Measurements from ENCODE around the gene HPSE2.
"Not testable (repeated sequence)": the region's sequence is repeated elsewhere in the genome, so short reads cannot be mapped to it uniquely, and the experiment has no call there.

HPSE2 gene

GRCh38 chr10:99143651-99144050 lies 92.0 kb downstream of the HPSE2 start:
- DNase-seq = no peak

DNA sequence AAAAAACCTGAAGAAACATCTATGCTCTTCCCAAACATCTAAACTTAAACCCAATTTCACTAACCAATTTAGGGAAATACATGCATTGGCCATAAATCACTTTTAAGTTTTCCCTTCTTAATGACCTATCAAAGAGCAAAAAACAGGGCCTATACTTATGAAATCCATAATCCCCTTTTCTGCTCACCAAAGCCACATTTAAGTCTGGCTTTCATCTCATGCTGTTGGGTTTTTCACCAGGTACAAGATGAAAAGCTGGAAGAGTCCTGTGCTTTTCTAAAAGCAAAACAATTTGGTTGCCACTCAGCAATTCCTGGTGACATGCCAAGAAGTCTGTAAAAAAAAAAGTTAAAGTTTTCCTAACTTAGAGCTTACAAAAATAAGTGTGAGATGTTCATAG lies 92.6 kb downstream of the HPSE2 start:
- DNase-seq = no peak

DNA sequence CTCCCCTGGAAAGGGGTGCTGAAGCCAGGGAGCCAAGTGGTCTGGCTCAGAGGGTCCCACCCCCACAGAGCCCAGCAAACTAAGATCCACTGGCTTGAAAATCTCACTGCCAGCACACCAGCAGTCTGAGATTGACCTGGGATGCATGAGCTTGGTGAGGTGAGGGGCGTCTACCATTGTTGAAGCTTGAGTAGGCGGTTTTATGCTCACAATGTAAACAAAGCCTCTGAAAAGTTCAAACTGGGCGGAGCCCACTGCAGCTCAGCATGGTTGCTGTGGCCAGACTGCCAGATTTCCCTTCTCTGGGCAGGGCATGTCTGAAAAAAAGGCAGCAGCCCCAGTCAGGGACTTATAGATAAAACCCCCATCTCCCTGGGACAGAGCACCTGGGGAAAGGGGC lies 102.8 kb downstream of the HPSE2 start:
- not testable (repeated sequence) for DNase-seq

DNA sequence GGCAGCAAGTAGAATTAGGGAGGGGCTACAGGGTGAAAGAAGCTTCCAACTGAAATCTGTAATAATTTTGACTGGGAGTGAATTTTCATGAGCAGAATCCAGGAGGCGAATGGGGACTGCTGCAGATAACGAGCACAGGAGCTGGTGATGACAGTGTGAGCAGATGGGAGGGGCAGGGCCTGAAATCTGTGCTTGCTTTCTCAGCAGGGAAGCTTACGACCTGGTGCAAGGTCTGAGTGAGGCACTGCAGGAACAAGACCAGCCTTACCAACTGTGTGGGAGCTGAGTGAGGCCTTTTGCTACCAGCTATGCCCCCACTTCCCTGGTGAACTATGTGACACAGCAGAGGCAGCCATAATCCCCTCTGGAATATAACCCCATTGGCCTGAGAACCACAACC lies 109.8 kb downstream of the HPSE2 start:
- DNase-seq = no peak

DNA sequence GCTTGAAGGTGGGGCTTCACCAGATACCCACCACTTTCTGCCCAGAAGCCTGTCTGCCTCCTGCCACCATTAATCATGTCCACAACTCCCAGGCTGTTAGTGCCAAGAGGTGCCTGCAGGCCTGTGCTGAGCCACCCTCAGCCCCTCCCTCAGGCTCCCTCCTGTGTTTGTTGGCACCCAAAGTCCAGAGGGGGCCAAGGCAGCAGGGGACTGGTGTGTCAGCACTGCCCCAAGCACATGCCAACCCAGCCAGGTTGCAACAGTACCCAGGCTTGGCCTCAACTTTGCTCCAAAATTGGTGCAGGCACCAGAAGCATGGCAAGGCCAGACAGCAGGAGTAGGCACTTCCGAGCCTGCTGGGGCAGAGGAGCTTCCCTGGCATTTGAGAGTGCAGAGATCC lies 111.3 kb downstream of the HPSE2 start:
- no peak for DNase-seq

DNA sequence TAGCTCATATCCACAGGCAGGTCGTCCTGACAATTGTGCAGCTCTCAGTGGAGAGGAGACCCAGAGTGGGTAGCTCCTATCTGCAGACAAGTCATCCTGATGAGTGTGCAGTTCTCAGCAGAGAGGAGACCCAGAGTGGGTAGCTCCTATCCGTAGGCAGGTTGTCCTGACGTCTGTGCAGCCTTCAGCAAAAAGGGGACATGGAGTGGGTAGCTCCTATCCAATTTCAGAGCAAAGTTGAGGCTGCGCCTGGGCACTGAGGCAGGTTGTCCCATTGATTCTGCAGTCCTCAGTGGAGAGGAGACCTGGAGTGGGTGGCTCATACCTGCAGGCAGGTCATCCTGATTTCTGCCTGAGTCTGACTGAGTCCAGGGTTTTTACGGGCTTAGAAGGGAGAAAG lies 111.8 kb downstream of the HPSE2 start:
- no peak for DNase-seq

DNA sequence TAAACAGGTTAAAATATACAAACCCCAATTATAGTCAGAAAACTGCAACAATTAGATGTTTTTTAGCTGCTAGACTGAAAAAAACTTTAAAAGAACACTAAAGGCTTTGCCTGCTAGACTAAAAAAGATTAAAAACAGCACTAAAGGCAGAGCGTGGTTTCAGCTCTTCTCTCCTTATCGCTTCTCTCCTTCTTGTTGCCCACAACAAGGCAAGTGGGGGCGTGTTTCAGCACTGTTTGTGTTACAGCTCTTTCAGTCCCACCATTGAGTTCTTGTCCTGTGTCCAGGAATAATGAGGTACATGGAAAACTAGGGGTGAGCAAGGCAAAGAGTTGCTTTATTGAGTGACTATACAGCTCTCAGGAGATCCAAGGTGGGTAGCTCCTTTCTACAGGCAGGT lies 112.3 kb downstream of the HPSE2 start:
- no peak for DNase-seq

- no peak for DNase-seq
Measured at GRCh38 chr10:99119258-99119748, 116.3 kb downstream of the HPSE2 start.

- DNase-seq = no peak
Measured at GRCh38 chr10:99115703-99116102, 119.9 kb downstream of the HPSE2 start.

DNA sequence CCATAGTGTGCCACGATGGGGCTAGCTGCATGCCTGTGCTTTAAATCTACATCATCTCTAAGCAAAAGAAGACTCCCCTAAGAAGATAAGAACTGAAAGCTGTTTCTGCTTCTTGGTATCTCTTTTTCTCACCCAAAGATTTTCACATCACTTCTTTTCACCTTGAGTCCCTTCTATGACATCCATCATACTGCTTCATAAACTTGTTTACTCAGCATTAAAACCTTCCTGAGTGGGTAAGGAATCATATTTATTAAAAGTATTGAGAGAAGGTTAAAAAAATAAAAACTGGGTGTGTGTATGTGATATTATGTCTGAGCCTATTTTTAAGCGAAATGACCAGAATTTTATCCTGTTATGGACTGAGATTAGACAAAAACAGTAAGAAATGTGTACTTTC lies 150.3 kb downstream of the HPSE2 start:
- DNase-seq = no peak

GRCh38 chr10:99084161-99084560 lies 151.5 kb downstream of the HPSE2 start:
- DNase-seq = no peak

GRCh38 chr10:99080275-99080945 lies 155.2 kb downstream of the HPSE2 start:
- DNase-seq = no peak

GRCh38 chr10:99062591-99062990 lies 173.1 kb downstream of the HPSE2 start:
- DNase-seq = no peak

DNA sequence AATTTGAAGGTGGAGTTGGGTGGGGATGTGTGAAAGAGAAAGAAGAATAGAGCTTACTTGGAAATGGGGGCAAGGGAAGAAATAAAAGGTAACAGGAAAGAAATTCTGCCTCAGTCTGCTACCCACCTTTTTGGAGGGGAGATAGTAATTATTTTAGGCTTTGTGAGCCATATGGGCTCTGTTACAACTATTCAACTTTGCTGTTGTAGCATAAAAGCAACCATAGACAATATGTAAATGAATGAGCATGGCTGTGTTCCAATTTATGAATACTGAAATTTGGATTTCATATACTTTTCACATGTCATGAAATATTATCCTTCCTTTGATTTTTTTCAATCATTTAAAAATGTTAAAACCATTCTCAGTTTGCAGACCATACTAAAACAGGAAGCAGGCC lies 176.9 kb downstream of the HPSE2 start:
- DNase-seq = no peak

DNA sequence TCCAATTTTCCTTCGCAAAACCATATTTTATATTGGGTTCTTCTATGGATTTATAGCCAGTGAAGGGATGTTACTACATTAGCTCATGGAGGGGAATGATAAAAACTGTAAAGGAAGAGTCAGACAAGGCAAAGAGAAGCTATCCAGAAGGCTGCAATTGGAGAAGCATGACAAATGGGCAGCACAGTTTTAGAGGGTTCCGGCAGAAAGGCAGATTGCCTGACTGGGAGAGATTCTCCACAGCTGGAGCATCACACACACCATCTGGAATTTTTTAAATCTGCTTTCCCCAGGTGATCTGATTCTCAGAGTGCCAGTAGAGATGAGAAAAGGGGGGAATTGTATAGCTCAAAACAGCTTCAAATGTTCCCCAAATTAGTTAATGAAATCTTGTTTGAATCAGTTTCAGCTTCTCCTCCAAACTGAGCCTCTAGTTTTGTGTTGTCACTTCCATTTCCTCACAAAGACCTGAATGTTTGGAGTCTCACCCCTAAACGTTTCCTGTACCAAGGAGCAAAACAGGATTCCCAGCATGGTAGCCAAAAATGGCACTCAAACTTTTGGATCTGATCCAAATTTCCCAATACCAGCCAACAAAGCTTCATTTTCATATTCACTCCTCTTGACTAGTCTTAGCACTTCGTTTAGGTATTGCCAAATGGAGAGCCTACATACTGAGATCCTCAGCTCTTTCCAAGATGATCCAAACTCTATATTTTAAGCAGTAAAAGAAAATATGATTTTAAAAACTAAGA lies 177.5 kb downstream of the HPSE2 start:
- no peak for DNase-seq

DNA sequence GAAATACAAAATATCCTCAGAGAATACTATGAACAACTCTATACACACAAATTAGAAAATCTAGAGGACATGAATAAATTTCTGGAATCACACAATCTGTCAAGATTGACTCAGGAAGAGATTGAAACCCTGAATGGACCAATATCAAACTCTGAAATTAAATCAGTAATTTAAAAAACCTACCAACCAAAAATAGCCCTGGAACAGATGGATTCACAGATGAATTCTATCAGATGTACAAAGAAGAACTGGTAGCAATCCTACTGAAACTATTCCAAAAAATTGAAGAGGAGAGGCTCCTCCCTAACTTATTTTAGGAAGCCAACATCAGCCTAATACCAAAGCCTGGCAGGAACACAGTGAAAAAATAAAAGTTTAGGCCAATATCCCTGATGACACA lies 190.0 kb downstream of the HPSE2 start:
- DNase-seq = no peak

DNA sequence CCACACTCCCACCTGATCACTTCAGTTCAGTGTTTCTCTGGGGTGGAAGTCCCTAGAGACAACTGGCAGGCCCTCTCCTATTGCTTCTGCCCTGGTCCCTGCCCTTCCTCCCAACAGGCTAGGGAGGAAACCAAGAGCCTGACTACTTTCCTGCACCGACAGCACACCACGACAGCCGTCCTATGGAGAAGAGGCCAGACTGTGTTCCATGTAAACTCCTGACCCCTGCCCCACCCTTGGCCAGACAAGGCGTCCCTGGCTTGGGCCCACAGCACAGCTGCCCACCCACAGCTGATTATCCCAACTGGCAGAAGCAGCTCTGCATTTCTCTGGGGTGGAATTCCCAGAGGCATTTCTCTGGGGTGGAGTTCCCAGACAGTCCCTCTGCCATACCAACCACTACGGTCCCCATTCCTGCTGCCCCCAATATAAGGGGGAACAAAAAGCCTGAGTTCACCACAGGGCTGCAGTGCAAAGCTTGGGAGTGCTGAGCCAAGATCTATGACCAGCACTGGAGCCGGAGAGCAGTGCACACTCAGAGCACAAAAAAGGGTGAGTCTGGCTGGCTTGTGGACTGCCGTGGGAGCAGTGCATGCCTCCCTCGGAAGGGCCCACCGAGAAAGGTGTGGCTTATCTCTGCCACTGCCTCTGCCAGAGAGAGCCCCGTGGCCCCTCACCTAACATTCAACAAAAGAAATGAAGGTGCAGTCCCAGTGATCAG lies 193.4 kb downstream of the HPSE2 start:
- DNase-seq = no peak

DNA sequence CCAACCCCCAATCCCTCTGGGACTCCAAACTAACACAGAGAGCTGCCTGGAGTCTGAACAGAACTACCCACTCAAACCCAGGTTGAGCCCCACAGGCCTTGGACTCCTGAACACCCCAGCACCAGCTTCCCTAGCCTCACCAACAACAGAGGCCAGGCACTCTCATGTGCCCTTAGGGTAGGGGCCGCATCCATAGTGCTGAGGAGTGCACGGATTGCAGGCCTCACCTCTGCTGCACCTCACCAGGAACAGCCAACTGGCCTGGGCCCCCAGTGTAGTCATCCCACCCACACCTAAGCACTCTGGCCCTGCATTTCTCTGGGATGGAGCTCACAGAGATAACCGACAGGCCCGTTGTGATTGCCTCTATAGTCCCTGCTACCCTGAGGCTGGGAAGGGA lies 194.2 kb downstream of the HPSE2 start:
- no peak for DNase-seq

DNA sequence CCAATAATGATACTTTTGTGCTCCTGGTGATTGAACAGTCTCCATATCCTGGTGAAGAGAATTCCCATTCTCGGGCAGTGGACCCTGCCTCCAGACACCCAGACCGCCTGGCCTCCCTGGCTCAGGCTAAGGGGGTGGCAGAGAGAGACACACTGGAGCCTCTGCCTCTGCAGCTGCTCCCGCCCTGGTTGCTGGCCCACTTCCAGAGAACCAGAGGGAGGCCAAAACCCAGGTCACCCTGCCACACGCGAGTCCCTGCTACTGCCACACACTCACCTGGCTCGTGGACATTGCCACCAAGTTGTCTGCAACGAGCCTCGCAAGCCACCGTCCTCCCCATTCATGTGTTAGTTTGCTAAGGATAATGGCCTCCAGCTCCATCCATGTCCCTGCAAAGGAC lies 221.8 kb downstream of the HPSE2 start:
- DNase-seq = no peak

GRCh38 chr10:99010286-99010685 lies 225.4 kb downstream of the HPSE2 start:
- no peak for DNase-seq

DNA sequence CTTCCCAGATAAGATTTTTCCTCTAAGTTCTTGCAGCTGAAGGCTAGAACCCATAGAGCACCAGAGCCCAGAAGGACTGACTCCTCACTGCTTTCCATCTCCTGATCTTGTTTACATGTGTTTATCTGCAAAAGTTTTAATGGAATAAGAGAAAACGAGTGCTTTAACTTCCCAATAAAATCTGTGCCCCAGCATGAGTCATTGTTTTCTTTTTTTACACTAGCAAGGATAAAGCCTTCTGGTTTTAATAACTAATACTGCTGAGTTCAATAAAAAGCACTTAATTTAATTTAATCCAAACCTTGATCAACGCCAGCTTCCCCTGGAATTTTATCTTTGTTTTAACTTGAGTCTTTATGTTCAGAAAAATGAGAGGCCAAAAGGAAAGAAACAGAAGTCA lies 227.6 kb downstream of the HPSE2 start:
- no peak for DNase-seq

GRCh38 chr10:99007457-99007856 lies 228.2 kb downstream of the HPSE2 start:
- no peak for DNase-seq

- no peak for DNase-seq
Measured at GRCh38 chr10:99005254-99005653, 230.4 kb downstream of the HPSE2 start.

GRCh38 chr10:99004738-99005137 lies 230.9 kb downstream of the HPSE2 start:
- no peak for DNase-seq
